GM18519 (cell line): ENCODE results near the gene ING1.
"Not testable (repeated sequence)": the region's sequence is repeated elsewhere in the genome, so short reads cannot be mapped to it uniquely, and the experiment has no call there.

Experiments
- ATAC-seq: cut with Tn5 transposase; IDR thresholded peaks from one replicate; pipeline ENCODE4 v1.9.1; 2021; ENCODE audit warnings: mild to moderate bottlenecking, moderate library complexity; ENCODE audit not compliant: unreplicated experiment, low FRiP score

ING1 gene

GRCh38 chr13:110690516-110690915, 23.0 kb upstream of the ING1 start:
- no peak for ATAC-seq

GRCh38 chr13:110695774-110696173, 17.7 kb upstream of the ING1 start:
- not testable (repeated sequence) for ATAC-seq

- no peak for ATAC-seq
Measured at GRCh38 chr13:110696776-110697175, 16.7 kb upstream of the ING1 start.

GRCh38 chr13:110697842-110698241, 15.7 kb upstream of the ING1 start:
- ATAC-seq: no peak

- ATAC-seq: peak; percentile 62
Measured at GRCh38 chr13:110698689-110699088, 14.8 kb upstream of the ING1 start.

GRCh38 chr13:110699148-110700145, 14.1 kb upstream of the ING1 start:
- no peak for ATAC-seq

- no peak for ATAC-seq
Measured at GRCh38 chr13:110700186-110700585, 13.3 kb upstream of the ING1 start.

GRCh38 chr13:110700641-110701040, 12.9 kb upstream of the ING1 start:
- ATAC-seq: no peak

GRCh38 chr13:110701061-110701460, 12.4 kb upstream of the ING1 start:
- not testable (repeated sequence) for ATAC-seq

- no peak for ATAC-seq
Measured at GRCh38 chr13:110702089-110702488, 11.4 kb upstream of the ING1 start.

GRCh38 chr13:110702591-110703526, 10.6 kb upstream of the ING1 start:
- ATAC-seq: no peak

- ATAC-seq: no peak
Measured at GRCh38 chr13:110705356-110705825, 8.1 kb upstream of the ING1 start.

- ATAC-seq: peak; percentile 79
Measured at GRCh38 chr13:110705826-110706569, 7.5 kb upstream of the ING1 start, which contains the start of gene CARS2. Gene CARS2, minus strand, starts transcription at chr13:110706116. Its CDS starts 23 bp downstream, at chr13:110706093.

- no peak for ATAC-seq
Measured at GRCh38 chr13:110706570-110707372, 6.7 kb upstream of the ING1 start.

GRCh38 chr13:110712081-110712848, 1.2 kb upstream of the ING1 start:
- peak; percentile 27 for ATAC-seq

GRCh38 chr13:110712849-110713641, 455 bp upstream of the ING1 start:
- ATAC-seq: peak; percentile 32

GRCh38 chr13:110713981-110714796, 689 bp downstream of the ING1 start:
- no peak for ATAC-seq
